Measurements from ENCODE around the gene CDC5L.

- TF ChIP-seq, protein P1, sequence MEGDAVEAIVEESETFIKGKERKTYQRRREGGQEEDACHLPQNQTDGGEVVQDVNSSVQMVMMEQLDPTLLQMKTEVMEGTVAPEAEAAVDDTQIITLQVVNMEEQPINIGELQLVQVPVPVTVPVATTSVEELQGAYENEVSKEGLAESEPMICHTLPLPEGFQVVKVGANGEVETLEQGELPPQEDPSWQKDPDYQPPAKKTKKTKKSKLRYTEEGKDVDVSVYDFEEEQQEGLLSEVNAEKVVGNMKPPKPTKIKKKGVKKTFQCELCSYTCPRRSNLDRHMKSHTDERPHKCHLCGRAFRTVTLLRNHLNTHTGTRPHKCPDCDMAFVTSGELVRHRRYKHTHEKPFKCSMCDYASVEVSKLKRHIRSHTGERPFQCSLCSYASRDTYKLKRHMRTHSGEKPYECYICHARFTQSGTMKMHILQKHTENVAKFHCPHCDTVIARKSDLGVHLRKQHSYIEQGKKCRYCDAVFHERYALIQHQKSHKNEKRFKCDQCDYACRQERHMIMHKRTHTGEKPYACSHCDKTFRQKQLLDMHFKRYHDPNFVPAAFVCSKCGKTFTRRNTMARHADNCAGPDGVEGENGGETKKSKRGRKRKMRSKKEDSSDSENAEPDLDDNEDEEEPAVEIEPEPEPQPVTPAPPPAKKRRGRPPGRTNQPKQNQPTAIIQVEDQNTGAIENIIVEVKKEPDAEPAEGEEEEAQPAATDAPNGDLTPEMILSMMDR (IDR thresholded peaks at IDR 0.05): no peak
- no peak for TF ChIP-seq POLR2A (IDR thresholded peaks at IDR 0.05)
These were observed 98.3 kb downstream of the CDC5L start for GRCh38 chr6:44485601-44486401.
